Tibial artery (tissue), 4 donors: ENCODE measurements around the gene MAP2K5.

Experiments used
- DNase-seq, 2 donors: peaks; one replicate each; pipeline ENCODE4 v3.0.0-alpha.2; 2019
- H3K27ac ChIP-seq, 2 donors: fragments of 200-600 bp; sonication (generic) in 1 of 2; 1 replicate in 1 of 2; 2 replicates in 1 of 2; pipeline ENCODE4 v1.5.1; 2018 to 2019; ENCODE audit warnings: mild to moderate bottlenecking in 1 of 2
- H3K27me3 ChIP-seq, 2 donors: fragments of 200-600 bp; sonication (generic) in 1 of 2; one replicate each; pipeline versions ENCODE4 v1.5.1 to v1.6.0; 2016 to 2019
- H3K36me3 ChIP-seq, 3 donors: fragments of 200-600 bp; sonication (generic) in 2 of 3; one replicate each; pipeline ENCODE4 v1.5.1; 2016 to 2019; ENCODE audit warnings: mild to moderate bottlenecking in 2 of 3
- H3K4me1 ChIP-seq, 4 donors: fragments of 200-600 bp; sonication (generic) in 2 of 4; 1 replicate in 3 of 4; 2 replicates in 1 of 4; pipeline ENCODE4 v1.5.1; 2016 to 2019
- H3K4me3 ChIP-seq, 2 donors: fragments of 200-600 bp; sonication (generic) in 1 of 2; 1 replicate in 1 of 2; 2 replicates in 1 of 2; pipeline ENCODE4 v1.5.1; 2018 to 2019; ENCODE audit warnings: mild to moderate bottlenecking in 2 of 2
- H3K9me3 ChIP-seq, 3 donors: fragments of 200-600 bp; sonication (generic) in 1 of 3; one replicate each; pipeline ENCODE4 v1.5.1; 2016 to 2019
- CTCF ChIP-seq, 2 experiments: fragments of 200-600 bp in 1 of 2; fragments of 450-650 bp in 1 of 2; IDR thresholded peaks; one replicate each; pipeline ENCODE4 v1.5.1; 2017 to 2019; ENCODE audit warnings: antibody characterized with exemption in 2 of 2, mild to moderate bottlenecking in 1 of 2, moderate library complexity in 1 of 2
- intact Hi-C: fragments of 100-400 bp; cut with DNase I; formaldehyde crosslinking; loops from one replicate; pipeline ENCODE4 v1.15.0; 2023; ENCODE audit warnings: low total_unique reads

The MAP2K5 gene

GRCh38 chr15:67674983-67675382 is 132.5 kb downstream of the MAP2K5 start:
- intact Hi-C loops = no loop called here
- Histone ChIP-seq H3K36me3 (peaks cover 0 to 13% (median 0%) of the 10 kb centered on the region in 3 donors), H3K9me3 (no peaks in the 10 kb centered on the region), H3K27me3 (no peaks in the 10 kb centered on the region), H3K27ac (no peak overlapping the region), H3K4me3 (no peak overlapping the region), H3K4me1 (no peaks in the 10 kb centered on the region)
- TF ChIP-seq CTCF (IDR thresholded peaks at IDR 0.05) = no peak
- DNase-seq = no peak

- Histone ChIP-seq H3K27ac (no peak overlapping the region), H3K9me3 (peaks cover 0 to 4% (median 0%) of the 10 kb centered on the region in 3 donors), H3K4me3 (no peak overlapping the region), H3K27me3 (no peaks in the 10 kb centered on the region), H3K4me1 (no peaks in the 10 kb centered on the region), H3K36me3 (peaks cover 0 to 21% (median 8%) of the 10 kb centered on the region in 3 donors)
- intact Hi-C loops = no loop called here
- no peak for TF ChIP-seq CTCF (IDR thresholded peaks at IDR 0.05)
- no peak for DNase-seq
These were observed 135.6 kb downstream of the MAP2K5 start for GRCh38 chr15:67678089-67678488.

GRCh38 chr15:67678993-67679392 is 136.5 kb downstream of the MAP2K5 start:
- Histone ChIP-seq H3K36me3 (peaks cover 0 to 15% (median 11%) of the 10 kb centered on the region in 3 donors), H3K4me1 (no peaks in the 10 kb centered on the region), H3K9me3 (peaks cover 0 to 11% (median 3%) of the 10 kb centered on the region in 3 donors), H3K4me3 (no peak overlapping the region), H3K27me3 (no peaks in the 10 kb centered on the region), H3K27ac (no peak overlapping the region)
- no peak for TF ChIP-seq CTCF (IDR thresholded peaks at IDR 0.05)
- no peak for DNase-seq
- intact Hi-C loops = no loop called here

GRCh38 chr15:67680641-67681040 is 138.1 kb downstream of the MAP2K5 start:
- H3K4me1 ChIP-seq = no peaks in the 10 kb centered on the region
- H3K27ac ChIP-seq = no peak overlapping the region
- TF ChIP-seq CTCF (IDR thresholded peaks at IDR 0.05) = no peak
- intact Hi-C loops = no loop called here
- no peak for DNase-seq
- H3K9me3 ChIP-seq = peaks cover 0 to 28% (median 15%) of the 10 kb centered on the region in 3 donors
- no peak overlapping the region for H3K4me3 ChIP-seq
- H3K36me3 ChIP-seq = peaks cover 0 to 17% (median 7%) of the 10 kb centered on the region in 3 donors
- no peaks in the 10 kb centered on the region for H3K27me3 ChIP-seq

GRCh38 chr15:67685008-67685599 is 142.6 kb downstream of the MAP2K5 start:
- peaks cover 0 to 31% (median 15%) of the 10 kb centered on the region in 3 donors for H3K9me3 ChIP-seq
- intact Hi-C loops = no loop called here
- peaks cover 0 to 17% (median 7%) of the 10 kb centered on the region in 3 donors for H3K36me3 ChIP-seq
- DNase-seq = no peak
- no peaks in the 10 kb centered on the region for H3K4me1 ChIP-seq
- TF ChIP-seq CTCF (IDR thresholded peaks at IDR 0.05) = no peak
- no peaks in the 10 kb centered on the region for H3K27me3 ChIP-seq
- no peak overlapping the region for H3K27ac ChIP-seq
- no peak overlapping the region for H3K4me3 ChIP-seq
